ENCODE results near the gene KIF16B.

DNA sequence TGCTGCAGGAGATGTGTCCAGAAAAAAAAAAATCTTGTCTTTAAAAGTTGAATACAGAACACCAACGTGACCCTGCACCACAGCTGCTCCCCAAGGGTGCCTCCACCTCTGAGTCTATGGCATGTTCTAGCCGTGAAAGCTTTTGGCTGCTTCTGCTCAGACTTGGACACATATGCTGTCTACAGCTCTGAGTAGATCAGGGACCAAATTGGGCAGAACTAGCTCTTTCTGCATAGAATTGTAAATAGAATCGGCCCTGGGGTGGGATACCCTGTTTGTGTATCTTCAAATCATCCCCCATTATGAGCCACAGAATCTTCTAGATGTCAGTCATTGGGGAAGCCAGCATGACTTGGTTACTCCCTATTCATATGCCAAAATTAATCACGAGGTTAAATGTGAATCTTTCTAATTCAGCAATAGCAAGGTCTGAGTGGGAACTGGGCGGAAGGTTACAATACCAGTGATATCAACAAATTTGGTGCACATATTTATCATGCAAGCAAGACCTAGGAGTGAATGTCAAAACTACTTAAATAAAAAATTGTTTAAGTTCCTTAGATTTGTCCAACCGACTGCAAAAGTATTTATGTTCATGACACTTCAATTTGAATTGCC, 302.8 kb downstream of the KIF16B start:
- TF ChIP-seq CTCF (conservative IDR thresholded peaks at IDR 0.05; ENCODE audit: low read depth in 2 of 2) (no peak), EZH2 (IDR thresholded peaks at IDR 0.05; ENCODE audit: low read depth, unreplicated experiment) (no peak), POLR2AphosphoS5 (IDR thresholded peaks at IDR 0.05; ENCODE audit: low read depth) (no peak), STAT1 (IDR thresholded peaks at IDR 0.05; ENCODE audit: unreplicated experiment) (no peak), CREB1 (CRISPR knock-in tag; IDR thresholded peaks at IDR 0.05; ENCODE audit: low read depth) (no peak)
- TF ChIP-seq, protein P1, sequence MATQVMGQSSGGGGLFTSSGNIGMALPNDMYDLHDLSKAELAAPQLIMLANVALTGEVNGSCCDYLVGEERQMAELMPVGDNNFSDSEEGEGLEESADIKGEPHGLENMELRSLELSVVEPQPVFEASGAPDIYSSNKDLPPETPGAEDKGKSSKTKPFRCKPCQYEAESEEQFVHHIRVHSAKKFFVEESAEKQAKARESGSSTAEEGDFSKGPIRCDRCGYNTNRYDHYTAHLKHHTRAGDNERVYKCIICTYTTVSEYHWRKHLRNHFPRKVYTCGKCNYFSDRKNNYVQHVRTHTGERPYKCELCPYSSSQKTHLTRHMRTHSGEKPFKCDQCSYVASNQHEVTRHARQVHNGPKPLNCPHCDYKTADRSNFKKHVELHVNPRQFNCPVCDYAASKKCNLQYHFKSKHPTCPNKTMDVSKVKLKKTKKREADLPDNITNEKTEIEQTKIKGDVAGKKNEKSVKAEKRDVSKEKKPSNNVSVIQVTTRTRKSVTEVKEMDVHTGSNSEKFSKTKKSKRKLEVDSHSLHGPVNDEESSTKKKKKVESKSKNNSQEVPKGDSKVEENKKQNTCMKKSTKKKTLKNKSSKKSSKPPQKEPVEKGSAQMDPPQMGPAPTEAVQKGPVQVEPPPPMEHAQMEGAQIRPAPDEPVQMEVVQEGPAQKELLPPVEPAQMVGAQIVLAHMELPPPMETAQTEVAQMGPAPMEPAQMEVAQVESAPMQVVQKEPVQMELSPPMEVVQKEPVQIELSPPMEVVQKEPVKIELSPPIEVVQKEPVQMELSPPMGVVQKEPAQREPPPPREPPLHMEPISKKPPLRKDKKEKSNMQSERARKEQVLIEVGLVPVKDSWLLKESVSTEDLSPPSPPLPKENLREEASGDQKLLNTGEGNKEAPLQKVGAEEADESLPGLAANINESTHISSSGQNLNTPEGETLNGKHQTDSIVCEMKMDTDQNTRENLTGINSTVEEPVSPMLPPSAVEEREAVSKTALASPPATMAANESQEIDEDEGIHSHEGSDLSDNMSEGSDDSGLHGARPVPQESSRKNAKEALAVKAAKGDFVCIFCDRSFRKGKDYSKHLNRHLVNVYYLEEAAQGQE (IDR thresholded peaks at IDR 0.05; ENCODE audit: unreplicated experiment), result no peak

Data from GM23338 (cell line).